Daoy (cell line): ENCODE results near the gene TRDMT1. TPM values are rescaled to one million over a fixed set of nuclear protein-coding genes. Genes with fewer than 3 reads are reported as not detected.
A peak's percentile ranks its signal among the peaks of the same experiment; 100 is the strongest.

Source experiments
- DNase-seq: peaks from one replicate; pipeline ENCODE4 v3.0.0-alpha.2; 2015; ENCODE audit warnings: low read depth
- total RNA-seq: library from RNA; depleted of rRNA; stranded (reverse); fragments of >200 nt; shearing (Covaris generic); gene quantifications from 2 replicates; pipeline ENCODE4 v1.2.3, GENCODE V29; 2014

TRDMT1 gene
- total RNA-seq, 1 experiment from 2014 or later: 8.4 TPM

- no peak for DNase-seq
Measured at GRCh38 chr10:17176091-17176490, 25.4 kb downstream of the TRDMT1 start.

GRCh38 chr10:17175551-17175950, 25.9 kb downstream of the TRDMT1 start:
- peak; percentile 68 for DNase-seq

GRCh38 chr10:17174626-17175025, 26.8 kb downstream of the TRDMT1 start:
- DNase-seq: no peak

- DNase-seq: no peak
Measured at GRCh38 chr10:17171141-17171641, 30.3 kb downstream of the TRDMT1 start.

- no peak for DNase-seq
Measured at GRCh38 chr10:17169803-17170202, 31.7 kb downstream of the TRDMT1 start.

GRCh38 chr10:17166699-17167098, 34.8 kb downstream of the TRDMT1 start:
- no peak for DNase-seq

GRCh38 chr10:17162828-17163227, 38.6 kb downstream of the TRDMT1 start:
- DNase-seq: no peak

- DNase-seq: no peak
Measured at GRCh38 chr10:17161775-17162174, 39.7 kb downstream of the TRDMT1 start.

- DNase-seq: no peak
Measured at GRCh38 chr10:17157024-17157423, 44.4 kb downstream of the TRDMT1 start.

GRCh38 chr10:17155826-17156225, 45.6 kb downstream of the TRDMT1 start:
- no peak for DNase-seq

- DNase-seq: no peak
Measured at GRCh38 chr10:17154116-17154515, 47.4 kb downstream of the TRDMT1 start.

GRCh38 chr10:17153321-17153720, 48.2 kb downstream of the TRDMT1 start:
- no peak for DNase-seq

GRCh38 chr10:17151716-17152115, 49.8 kb downstream of the TRDMT1 start:
- DNase-seq: no peak

GRCh38 chr10:17147884-17148489, 53.5 kb downstream of the TRDMT1 start:
- no peak for DNase-seq

GRCh38 chr10:17146892-17147291, 54.6 kb downstream of the TRDMT1 start:
- no peak for DNase-seq

GRCh38 chr10:17145239-17145638, 56.2 kb downstream of the TRDMT1 start:
- no peak for DNase-seq

- DNase-seq: peak; percentile 11
Measured at GRCh38 chr10:17144757-17145156, 56.7 kb downstream of the TRDMT1 start.

GRCh38 chr10:17144032-17144431, 57.4 kb downstream of the TRDMT1 start:
- no peak for DNase-seq

- no peak for DNase-seq
Measured at GRCh38 chr10:17143055-17143690, 58.3 kb downstream of the TRDMT1 start.

GRCh38 chr10:17141504-17142229, 59.8 kb downstream of the TRDMT1 start:
- no peak for DNase-seq

GRCh38 chr10:17140386-17140761, 61.1 kb downstream of the TRDMT1 start:
- no peak for DNase-seq

- no peak for DNase-seq
Measured at GRCh38 chr10:17138460-17139042, 62.9 kb downstream of the TRDMT1 start.
